GM12892 (cell line): ENCODE data around the gene PRR20C.

Experiments
- POLR2A ChIP-seq: IDR thresholded peaks from 2 replicates; pipeline ENCODE4 v1.6.1; 2011; ENCODE audit warnings: low read depth, low read length, control low read depth
- POLR2AphosphoS5 ChIP-seq: IDR thresholded peaks from 2 replicates; pipeline ENCODE4 v1.6.1; 2011; ENCODE audit warnings: low read depth, low read length, control low read depth
- TAF1 ChIP-seq: IDR thresholded peaks from 2 replicates; pipeline ENCODE4 v1.6.1; 2011; ENCODE audit warnings: low read depth, mild to moderate bottlenecking, control low read depth, low read length, borderline replicate concordance

- TF ChIP-seq POLR2A, result no peak
- TF ChIP-seq POLR2AphosphoS5, result no peak
- no peak for TF ChIP-seq TAF1
These were observed 30.2 kb upstream of the PRR20C start for GRCh38 chr13:57123681-57124080.
